HG02759 (cell line): ENCODE measurements around the gene RAB6A.
"Not testable (repeated sequence)": the region's sequence is repeated elsewhere in the genome, so short reads cannot be mapped to it uniquely, and the experiment has no call there.

ENCODE experiments used
- ATAC-seq: cut with Tn5 transposase; IDR thresholded peaks from one replicate; pipeline ENCODE4 v1.9.1; 2021; ENCODE audit warnings: mild to moderate bottlenecking, moderate library complexity; ENCODE audit not compliant: unreplicated experiment

RAB6A gene

DNA sequence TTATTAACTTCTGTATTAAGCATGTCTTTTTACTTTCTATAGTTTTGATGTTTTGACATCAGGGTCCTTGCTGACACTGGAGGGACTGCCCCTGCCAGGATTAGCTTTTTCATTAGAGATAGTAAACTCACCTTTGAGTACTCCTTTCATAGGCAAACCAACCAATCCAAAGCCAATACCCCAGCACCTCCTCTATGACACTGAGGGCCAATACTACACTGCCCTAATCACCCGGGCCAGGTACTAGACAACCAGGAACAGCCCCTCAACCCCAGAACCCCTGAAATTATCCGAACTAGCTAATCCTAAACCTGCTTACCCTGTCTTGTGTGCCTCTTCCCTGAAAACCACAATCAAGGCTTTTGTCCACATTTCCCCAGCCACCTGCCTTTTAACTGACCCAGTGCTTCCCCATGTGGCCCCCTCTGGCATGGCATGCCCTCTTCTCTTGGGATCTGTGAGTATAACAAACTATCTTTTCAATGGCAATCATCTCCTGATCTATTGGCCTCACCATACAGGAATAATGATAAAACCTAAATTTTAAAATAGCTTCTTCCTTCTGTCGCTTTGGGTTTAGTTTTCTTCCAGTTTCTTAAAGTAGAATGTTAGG lies 31.2 kb downstream of the RAB6A start:
- no peak for ATAC-seq

- no peak for ATAC-seq
Measured at GRCh38 chr11:73728000-73728399, 32.9 kb downstream of the RAB6A start.

DNA sequence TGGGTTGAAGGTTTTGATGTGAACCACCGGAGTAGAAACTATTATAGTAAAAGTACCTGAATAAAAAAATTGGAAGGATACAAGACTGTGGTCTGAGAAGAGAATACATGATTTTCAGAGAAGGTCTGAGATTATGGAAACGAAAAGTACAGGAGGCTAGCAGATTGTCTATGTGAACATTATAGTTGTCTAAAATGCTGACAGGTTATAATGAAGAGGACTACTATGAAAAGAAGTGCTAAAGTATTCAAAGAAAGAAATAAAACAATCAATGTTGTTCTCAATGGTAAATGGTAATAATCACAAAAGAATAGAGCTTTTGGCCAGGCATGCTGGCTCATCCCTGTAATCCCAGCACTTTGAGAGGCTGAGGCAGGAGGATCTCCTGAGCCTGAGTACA lies 34.0 kb downstream of the RAB6A start:
- no peak for ATAC-seq

GRCh38 chr11:73717136-73717535 lies 43.7 kb downstream of the RAB6A start:
- no peak for ATAC-seq

DNA sequence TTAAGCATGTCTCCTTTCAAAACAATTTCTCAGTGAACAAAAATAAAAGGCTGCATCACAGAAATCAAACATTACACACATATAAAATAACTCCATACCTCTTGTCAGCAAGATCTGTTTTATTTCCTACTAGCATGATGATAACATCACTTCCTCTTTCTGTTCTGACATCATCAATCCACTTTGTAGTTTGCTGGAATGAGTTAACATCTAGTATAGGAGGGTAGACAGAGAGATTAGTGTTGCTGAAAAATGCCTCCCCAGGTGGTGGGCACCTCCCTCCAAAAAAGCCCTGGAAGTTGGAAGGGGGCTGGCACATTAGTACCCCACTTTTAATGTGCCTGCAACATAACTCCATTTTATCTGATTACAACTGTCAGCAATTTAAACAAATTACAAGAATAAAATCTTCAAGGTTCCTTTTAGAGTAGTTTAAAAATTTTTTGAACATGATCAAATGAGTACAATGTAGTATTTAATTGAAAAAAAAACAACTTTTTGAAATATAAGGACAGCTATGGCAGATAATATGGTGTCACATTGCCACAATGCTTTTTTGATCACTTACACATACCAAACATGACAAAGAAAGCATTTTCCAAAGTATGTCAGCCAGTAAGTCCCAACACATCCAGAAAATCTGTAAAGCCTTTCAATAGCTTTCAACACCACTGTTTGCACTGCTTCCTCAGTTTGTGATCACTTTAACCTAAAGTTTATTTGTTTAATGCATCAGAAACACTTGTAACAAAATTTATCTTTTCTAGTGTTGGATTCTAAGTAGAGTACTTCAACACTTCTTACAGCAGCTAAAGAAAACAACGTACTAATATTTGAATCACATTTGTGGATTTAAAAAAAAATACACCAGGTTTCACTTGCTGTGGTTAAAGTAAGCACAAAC lies 44.5 kb downstream of the RAB6A start:
- ATAC-seq: no peak

GRCh38 chr11:73715541-73715940 lies 45.3 kb downstream of the RAB6A start:
- no peak for ATAC-seq

- ATAC-seq: no peak
Measured at GRCh38 chr11:73710964-73711363, 49.9 kb downstream of the RAB6A start.

GRCh38 chr11:73705053-73705452 lies 55.8 kb downstream of the RAB6A start:
- ATAC-seq: no peak

- ATAC-seq: no peak
Measured at GRCh38 chr11:73693899-73694525, 66.9 kb downstream of the RAB6A start.

DNA sequence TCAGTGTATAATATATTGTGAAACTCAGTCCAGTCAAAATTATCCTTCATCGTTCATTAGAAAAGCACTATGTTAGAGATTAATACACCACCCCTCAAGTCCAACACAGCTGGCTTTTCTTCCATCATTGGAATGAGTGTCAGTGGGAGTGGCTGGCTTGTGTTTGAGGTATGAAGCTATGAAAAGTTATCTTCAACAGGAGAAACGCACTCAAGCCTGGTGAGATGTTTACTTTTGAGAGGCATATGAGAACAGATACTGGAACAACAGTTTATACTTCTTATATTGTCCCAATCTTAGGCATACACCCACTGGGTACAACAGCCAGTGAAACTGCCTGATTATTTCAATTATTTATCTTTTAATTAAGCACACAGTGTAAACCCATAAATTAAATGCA lies 80.2 kb downstream of the RAB6A start:
- no peak for ATAC-seq

DNA sequence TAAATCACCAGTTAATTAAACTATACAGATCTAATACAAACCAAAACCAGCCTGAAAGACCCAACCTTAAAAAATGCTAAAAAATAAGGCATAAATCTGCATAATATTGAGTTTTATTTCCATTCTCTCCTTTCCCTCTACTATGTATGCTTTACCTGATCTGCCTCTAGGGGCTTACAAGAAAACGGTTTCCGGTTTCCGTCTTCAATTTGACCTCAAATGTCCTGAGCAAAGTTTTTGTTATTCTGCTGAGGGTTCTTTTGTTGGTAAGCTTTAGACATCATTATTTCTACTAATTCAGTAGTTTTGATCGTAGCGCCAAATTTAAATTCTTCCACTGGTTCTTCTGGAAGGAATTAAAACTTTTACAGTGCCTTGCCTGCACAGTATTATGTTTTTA lies 84.3 kb downstream of the RAB6A start:
- not testable (repeated sequence) for ATAC-seq

GRCh38 chr11:73671701-73672100 lies 89.2 kb downstream of the RAB6A start:
- no peak for ATAC-seq

DNA sequence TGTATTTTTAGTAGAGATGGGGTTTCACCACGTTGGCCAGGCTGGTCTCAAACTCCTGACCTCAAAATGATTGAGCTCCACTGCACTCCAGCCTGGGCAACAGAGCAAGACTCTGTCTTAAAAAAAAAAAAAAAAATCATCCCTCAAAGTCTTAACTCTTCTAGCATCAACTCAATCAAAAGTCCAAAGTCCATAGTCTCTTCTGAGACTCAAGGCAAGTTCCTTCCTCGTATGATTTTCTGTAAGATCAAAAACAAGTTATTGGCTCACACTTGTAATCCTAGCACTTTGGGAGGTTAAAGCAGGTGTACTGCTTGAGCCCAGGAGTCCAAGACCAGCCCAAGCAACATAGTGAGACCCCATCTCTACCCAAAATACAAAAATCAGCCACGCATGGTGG lies 90.1 kb downstream of the RAB6A start:
- no peak for ATAC-seq

- ATAC-seq: no peak
Measured at GRCh38 chr11:73667891-73668290, 93.0 kb downstream of the RAB6A start.

GRCh38 chr11:73664877-73665276 lies 96.0 kb downstream of the RAB6A start:
- no peak for ATAC-seq

GRCh38 chr11:73663604-73664495 lies 97.0 kb downstream of the RAB6A start:
- ATAC-seq: no peak

DNA sequence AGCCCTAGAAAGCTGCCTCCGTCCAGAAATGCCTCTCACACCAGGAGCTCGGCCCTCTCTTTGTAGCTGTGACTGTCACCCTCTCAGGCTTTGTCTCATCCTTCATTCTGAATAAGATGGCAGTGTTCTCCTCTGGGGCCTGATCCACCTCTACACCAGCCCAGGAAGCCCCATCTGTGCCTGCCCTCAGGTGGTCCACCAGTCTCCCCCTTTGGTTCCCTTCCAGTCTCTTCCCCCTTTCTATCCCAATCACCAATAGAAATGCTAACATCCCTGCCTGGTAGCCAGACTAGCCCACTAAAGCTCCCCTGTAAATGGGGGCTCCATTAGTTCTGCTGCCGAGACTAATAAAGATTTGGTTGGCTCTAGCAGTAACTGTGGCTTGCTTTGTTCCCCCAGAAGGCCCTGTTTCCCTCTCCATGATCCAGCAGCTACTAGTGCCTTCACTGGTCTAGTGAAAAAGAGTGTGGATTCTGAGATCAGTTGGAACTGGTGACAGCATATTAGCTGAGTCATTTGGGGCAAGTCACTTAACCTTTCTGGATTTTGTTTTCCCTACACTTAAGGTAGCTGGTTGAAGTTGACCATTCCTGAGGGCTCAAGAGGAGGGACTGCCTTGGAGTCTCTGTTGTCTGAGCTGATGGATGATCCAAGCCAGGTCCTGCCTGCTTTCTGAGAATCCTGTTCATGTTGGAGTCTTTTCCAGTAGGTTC lies 98.3 kb downstream of the RAB6A start:
- ATAC-seq: no peak

DNA sequence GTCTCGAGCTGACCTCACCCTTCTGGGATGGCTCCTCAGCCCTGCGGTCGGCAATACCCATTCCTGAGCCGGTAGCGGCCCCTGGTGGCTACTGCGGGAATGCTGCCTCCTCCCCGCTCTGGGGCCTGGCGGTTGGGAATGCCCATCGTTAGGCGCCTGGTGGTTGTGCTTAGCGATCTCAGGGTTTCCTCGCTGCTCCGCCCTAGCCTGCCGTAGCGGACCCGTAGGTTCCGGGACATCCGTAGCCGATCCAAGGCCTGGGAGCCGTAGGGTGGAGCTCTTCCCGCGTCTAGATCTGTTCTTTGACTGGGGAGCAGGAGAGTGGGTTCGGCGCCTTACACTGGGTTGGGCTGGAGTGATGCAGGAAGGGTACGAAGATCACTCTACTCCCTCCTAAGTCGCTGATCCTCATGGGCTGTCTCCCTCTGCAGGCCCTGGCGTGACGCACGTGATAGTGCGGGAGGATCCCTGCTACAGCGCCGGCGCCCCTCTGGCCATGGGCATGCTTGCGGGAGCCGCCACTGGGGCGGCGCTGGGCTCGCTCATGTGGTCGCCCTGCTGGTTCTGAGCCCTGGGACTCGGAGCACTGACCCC lies 99.7 kb downstream of the RAB6A start:
- peak; percentile 72 for ATAC-seq

- ATAC-seq: peak; percentile 12
Measured at GRCh38 chr11:73660497-73661034, 100.3 kb downstream of the RAB6A start.

DNA sequence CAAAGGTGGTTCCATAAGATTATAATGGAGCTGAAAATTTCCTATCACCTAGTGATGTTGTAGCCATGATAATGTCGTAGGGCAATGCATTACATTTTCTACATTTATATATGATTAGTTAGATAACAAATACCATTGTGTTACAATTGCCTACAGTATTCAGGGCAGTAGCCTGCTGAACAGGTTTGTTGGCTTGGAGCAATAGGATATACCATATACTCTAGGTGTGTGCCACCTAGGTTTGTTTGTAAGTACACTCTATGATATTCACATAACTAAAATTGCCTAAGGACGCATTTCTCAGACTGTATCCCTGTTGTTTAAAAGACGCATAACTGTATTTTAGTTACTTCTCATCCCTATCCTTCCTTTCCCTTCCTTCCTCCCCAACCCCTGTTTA lies 100.9 kb downstream of the RAB6A start:
- ATAC-seq: no peak
